PFSK-1 (cell line): Measurements from ENCODE around the gene HS1BP3.

Source experiments
- FOXP2 ChIP-seq: optimal IDR thresholded peaks from 2 replicates; pipeline ENCODE3; 2011; ENCODE audit warnings: borderline replicate concordance, control low read depth, inconsistent platforms; ENCODE audit not compliant: insufficient read depth; ENCODE audit errors: extremely low read length, extremely low read depth
- POLR2AphosphoS5 ChIP-seq: IDR thresholded peaks from 2 replicates; pipeline ENCODE4 v1.6.1; 2012; ENCODE audit warnings: low read depth, mild to moderate bottlenecking, control low read depth, low read length, moderate library complexity
- SIN3A ChIP-seq: IDR thresholded peaks from 2 replicates; pipeline ENCODE4 v1.6.1; 2012; ENCODE audit warnings: mild to moderate bottlenecking, low read length, moderate library complexity, borderline replicate concordance; ENCODE audit not compliant: insufficient read depth
- TAF1 ChIP-seq: IDR thresholded peaks from 2 replicates; pipeline ENCODE4 v1.6.1; 2012; ENCODE audit warnings: low read length, control low read depth, borderline replicate concordance; ENCODE audit not compliant: insufficient read depth
- TF ChIP-seq, protein P1 (sequence below), 2 experiments: IDR thresholded peaks; 2 replicates each; pipeline versions ENCODE4 v1.6.1 to v1.8.0; 2011 to 2012; ENCODE audit warnings: low read depth in 2 of 2, low read length in 2 of 2, control low read depth in 1 of 2, inconsistent platforms in 1 of 2, mild to moderate bottlenecking in 1 of 2, moderate library complexity in 1 of 2; ENCODE audit not compliant: insufficient read depth in 1 of 2

The HS1BP3 gene

GRCh38 chr2:20664431-20665242 is 13.7 kb upstream of the HS1BP3 start:
- TF ChIP-seq POLR2AphosphoS5: no peak
- no peak for TF ChIP-seq SIN3A
- TF ChIP-seq FOXP2: no peak
- TF ChIP-seq, protein P1, sequence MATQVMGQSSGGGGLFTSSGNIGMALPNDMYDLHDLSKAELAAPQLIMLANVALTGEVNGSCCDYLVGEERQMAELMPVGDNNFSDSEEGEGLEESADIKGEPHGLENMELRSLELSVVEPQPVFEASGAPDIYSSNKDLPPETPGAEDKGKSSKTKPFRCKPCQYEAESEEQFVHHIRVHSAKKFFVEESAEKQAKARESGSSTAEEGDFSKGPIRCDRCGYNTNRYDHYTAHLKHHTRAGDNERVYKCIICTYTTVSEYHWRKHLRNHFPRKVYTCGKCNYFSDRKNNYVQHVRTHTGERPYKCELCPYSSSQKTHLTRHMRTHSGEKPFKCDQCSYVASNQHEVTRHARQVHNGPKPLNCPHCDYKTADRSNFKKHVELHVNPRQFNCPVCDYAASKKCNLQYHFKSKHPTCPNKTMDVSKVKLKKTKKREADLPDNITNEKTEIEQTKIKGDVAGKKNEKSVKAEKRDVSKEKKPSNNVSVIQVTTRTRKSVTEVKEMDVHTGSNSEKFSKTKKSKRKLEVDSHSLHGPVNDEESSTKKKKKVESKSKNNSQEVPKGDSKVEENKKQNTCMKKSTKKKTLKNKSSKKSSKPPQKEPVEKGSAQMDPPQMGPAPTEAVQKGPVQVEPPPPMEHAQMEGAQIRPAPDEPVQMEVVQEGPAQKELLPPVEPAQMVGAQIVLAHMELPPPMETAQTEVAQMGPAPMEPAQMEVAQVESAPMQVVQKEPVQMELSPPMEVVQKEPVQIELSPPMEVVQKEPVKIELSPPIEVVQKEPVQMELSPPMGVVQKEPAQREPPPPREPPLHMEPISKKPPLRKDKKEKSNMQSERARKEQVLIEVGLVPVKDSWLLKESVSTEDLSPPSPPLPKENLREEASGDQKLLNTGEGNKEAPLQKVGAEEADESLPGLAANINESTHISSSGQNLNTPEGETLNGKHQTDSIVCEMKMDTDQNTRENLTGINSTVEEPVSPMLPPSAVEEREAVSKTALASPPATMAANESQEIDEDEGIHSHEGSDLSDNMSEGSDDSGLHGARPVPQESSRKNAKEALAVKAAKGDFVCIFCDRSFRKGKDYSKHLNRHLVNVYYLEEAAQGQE (IDR thresholded peaks at IDR 0.05; ENCODE audit: insufficient read depth in 1 of 2, low read depth in 2 of 2, low read length in 2 of 2): no peak
- no peak for TF ChIP-seq TAF1

DNA sequence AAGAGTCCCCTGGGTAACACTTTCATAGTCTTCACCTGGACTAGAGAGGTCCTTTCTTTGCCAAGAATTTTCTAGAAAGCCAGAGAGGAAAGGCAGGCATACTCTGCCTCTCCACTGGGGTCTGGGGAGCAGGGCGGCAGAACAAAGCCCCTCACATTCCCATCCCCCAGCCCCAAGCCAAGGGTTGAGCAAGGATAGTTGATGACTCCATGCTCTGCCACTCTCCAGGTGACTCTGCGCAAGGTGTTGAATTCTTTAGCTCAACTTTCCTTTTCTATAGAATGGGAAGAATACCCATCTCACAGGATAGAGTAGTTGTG is 13.1 kb upstream of the HS1BP3 start:
- TF ChIP-seq SIN3A (no peak), POLR2AphosphoS5 (no peak), TAF1 (no peak), FOXP2 (no peak)
- TF ChIP-seq, protein P1 (IDR thresholded peaks at IDR 0.05; ENCODE audit: insufficient read depth in 1 of 2, low read depth in 2 of 2, low read length in 2 of 2): no peak

- no peak for TF ChIP-seq POLR2AphosphoS5
- no peak for TF ChIP-seq FOXP2
- TF ChIP-seq, protein P1 (IDR thresholded peaks at IDR 0.05; ENCODE audit: insufficient read depth in 1 of 2, low read depth in 2 of 2, low read length in 2 of 2): no peak
- no peak for TF ChIP-seq TAF1
- no peak for TF ChIP-seq SIN3A
Measured at GRCh38 chr2:20663196-20664070, 12.5 kb upstream of the HS1BP3 start.

- TF ChIP-seq POLR2AphosphoS5: no peak
- TF ChIP-seq, protein P1 (IDR thresholded peaks at IDR 0.05; ENCODE audit: insufficient read depth in 1 of 2, low read depth in 2 of 2, low read length in 2 of 2): no peak
- TF ChIP-seq FOXP2: no peak
- no peak for TF ChIP-seq TAF1
- TF ChIP-seq SIN3A: no peak
Measured at GRCh38 chr2:20662308-20662937, 11.5 kb upstream of the HS1BP3 start.
